Activated CD8-positive, alpha-beta memory T cell treated with anti-CD3 and anti-CD28 coated beads, Interleukin-2, amount 50 U/mL, for 1 hour (primary cell): ENCODE data around the gene CDH6.

ENCODE experiments used
- DNase-seq: peaks from one replicate; pipeline ENCODE4 v3.0.0-alpha.2; 2020; ENCODE audit errors: extremely low read depth

The CDH6 gene

GRCh38 chr5:31197183-31197582 is 3.7 kb downstream of the CDH6 start:
- no peak for DNase-seq

DNA sequence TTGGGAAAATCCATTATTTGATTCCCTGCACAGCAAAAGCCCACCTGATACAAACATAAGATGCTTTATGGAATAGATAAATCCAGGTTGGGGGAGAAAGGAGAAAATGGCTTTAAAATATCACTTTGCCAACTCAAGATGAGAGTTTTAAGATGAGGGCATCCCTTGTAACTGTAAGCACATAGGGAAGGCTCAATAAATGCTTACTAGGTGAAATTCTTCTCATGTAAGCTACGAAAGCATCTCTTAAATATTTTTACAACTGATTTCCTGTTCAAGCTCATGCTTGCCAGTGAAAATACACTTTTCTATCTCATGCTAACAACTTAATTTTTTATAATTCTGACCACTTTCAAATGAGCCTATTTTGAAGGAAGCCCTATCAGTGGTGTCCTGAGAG is 11.5 kb downstream of the CDH6 start:
- DNase-seq, result no peak

DNA sequence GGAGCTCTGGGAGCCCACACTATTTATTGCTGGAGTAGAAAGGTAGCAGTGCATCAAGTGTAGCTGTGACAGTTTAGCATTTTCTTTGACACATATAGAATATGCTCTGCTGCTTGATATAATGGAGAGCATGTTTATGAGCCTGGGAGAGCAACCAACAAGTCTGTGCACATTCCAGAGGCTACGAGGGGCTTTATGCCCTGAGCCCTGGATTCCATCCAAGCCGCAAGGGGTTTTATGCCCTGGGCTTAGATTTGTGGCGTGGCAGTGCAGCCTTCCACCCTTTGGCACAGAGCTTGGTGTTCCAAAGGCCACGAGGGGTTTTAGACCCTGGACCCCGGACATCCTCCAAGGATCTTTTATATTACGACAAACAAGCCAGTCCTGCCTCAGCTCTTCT is 14.6 kb downstream of the CDH6 start:
- DNase-seq, result no peak

- DNase-seq, result no peak
These were observed 15.8 kb downstream of the CDH6 start for GRCh38 chr5:31209334-31209733.

- DNase-seq, result no peak
These were observed 17.6 kb downstream of the CDH6 start for GRCh38 chr5:31211098-31211497.

DNA sequence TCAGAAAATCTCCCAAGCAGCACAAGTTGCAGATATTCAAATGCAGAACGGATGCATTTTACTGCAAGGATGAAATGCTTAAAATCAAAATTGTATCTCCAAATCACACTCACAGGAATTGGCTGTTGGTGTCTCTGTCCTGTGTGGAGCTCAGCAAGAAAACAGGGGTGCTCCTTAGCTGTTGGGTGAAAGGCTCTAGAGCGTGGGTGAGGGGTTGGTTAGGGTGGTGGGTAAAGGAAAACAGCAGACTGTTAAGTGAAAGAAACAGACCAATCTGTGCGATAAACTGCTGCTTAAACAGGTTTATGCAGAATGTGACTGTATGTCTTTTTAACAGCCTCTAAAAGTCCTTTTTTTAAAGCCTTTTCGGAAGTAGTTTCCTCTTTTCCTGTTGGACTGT is 19.8 kb downstream of the CDH6 start:
- DNase-seq, result no peak

GRCh38 chr5:31213705-31214121 is 20.2 kb downstream of the CDH6 start:
- DNase-seq, result no peak

- DNase-seq, result no peak
These were observed 20.7 kb downstream of the CDH6 start for GRCh38 chr5:31214229-31214628.

GRCh38 chr5:31215236-31215635 is 21.8 kb downstream of the CDH6 start:
- no peak for DNase-seq

GRCh38 chr5:31217446-31217845 is 24.0 kb downstream of the CDH6 start:
- no peak for DNase-seq

DNA sequence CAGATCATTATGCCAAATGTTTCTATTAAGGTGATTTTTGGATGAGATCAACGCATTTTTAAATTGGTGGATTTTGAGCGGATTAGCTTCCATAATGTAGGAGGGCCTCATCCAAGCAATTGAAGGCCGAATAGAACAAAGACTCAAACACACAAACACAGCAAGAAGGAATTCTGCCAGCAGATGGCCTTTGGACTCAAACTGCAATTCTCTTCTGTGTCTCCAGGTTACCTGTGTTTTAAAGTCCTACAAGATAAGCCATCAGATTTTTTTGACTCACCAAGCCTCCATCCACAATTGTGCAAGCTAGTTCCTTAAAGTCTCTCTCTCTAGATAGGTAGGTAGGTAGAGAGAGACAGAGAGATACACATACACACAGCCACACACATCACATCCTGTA is 25.5 kb downstream of the CDH6 start:
- DNase-seq, result no peak

DNA sequence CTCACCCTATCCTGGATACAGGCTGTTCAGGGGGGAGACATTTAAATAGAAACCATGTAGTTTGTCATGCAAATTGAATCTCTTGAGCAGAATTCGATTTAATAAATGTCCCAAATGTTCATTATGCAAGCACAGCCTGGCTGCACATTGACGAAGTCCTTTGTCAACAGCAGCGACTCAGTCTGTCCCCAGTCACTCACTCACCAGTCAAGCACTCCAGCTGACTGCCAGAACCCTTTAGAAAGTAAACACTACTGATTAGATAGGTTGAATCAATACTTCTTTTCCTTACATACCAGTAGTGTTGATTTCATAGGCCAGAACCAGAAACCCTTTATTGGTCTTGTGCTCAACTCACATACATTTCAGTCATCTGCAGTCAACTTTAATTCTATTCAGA is 27.5 kb downstream of the CDH6 start:
- no peak for DNase-seq

DNA sequence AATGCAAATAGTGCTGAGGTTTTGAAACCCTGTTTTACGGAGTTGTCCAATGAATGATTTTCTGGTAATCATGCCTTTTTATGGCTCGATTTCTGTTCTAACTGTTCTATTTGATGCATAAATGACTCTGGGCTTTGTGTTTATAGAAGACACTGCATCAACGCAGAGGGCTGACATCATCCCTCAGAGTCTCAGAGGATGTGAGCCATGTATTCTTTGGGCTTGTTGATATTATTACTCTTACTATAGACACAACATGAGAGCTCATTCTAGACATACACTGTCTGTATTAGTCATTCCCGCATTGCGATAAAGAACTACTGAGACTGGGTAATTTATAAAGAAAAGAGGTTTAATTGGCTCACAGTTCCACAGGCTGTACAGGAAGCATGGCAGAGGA is 31.6 kb downstream of the CDH6 start:
- no peak for DNase-seq

DNA sequence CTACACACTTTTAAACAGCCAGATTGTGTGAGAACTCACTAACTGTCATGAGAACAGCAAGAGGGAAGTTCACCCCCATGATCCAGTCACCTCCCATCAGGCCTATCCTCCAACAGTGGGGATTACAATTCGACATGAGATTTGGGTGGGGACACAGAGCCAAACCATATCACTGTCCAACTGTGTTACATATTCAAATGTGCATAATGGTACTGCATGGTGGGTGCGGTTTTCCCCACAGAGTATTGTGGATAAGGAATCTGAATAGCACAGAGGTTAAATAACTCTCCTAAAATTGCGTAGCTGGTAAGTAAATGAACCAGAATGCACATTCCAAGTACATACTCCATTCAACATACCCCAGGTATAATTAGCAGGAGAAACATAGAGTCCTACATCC is 32.1 kb downstream of the CDH6 start:
- DNase-seq, result no peak

- DNase-seq, result no peak
These were observed 33.2 kb downstream of the CDH6 start for GRCh38 chr5:31226651-31227050.

GRCh38 chr5:31229266-31229665 is 35.8 kb downstream of the CDH6 start:
- DNase-seq, result no peak

DNA sequence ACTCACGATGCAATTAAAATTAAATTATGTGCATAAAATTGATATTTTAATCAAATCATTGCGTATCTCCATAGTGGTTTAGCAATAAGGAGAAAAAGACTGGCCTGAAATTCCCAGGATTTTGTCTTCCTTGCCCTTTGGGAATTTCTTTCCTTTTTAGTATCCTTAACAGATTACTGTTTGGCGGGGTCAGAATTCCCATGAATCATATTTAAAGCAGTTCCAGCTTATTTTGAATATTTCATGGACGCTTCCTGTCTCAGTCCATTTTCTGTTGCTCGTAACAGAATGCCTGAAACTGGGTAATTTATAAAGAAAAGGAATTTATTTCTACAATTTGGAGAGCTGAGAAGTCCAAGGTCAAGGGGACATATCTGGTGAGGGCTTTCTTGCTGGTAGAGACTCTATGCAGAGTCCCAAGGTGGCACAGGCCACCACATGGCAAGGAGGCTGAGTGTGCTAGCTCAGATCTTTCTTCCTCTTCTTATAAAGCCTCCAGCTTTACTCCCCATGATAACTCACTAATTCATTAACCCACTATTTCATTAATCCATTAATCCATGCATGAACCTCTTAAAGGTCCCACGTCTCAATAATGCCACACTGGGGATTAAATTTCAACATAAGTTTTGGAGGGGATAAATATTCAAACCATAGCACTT is 37.8 kb downstream of the CDH6 start:
- DNase-seq, result no peak

GRCh38 chr5:31232273-31232888 is 38.9 kb downstream of the CDH6 start:
- DNase-seq, result no peak

GRCh38 chr5:31235381-31235780 is 41.9 kb downstream of the CDH6 start:
- DNase-seq, result no peak

DNA sequence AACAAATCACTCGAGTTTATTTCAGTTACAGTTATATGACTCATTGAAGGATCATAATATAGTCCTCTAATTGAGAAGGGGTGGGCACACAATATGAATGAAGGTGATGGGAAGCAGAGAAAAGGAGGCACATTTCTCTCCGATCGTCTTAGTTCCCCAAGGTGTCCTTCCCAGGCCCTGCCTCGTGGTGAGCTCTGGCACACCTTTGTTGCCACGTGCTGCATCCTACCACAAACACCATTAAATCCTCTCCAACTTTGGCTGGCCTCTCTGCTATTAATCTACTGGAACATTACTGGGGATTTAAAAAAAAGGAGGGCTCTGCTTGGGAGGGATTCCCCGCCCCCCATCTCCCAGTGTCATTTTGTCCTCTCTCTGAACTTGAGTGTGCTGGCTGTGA is 42.9 kb downstream of the CDH6 start:
- DNase-seq, result no peak

DNA sequence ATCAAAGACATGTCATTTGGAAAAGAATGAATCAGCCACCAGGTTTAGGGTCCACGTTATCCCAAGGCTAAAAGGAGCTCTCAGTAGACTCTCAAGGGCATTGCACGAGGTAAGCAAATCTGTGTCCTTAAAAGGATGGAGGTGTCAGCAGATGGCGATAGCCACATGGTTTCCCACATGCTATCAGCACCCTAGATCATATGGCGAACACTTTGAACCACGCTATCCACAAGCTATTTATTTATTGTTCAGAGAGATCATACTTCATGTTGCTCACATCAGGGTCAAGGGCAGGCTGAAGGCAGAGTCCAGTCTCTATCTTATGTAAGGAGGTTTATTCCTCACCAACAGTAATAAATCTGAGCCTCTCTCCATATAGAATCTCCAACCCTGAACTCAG is 43.7 kb downstream of the CDH6 start:
- DNase-seq, result no peak

DNA sequence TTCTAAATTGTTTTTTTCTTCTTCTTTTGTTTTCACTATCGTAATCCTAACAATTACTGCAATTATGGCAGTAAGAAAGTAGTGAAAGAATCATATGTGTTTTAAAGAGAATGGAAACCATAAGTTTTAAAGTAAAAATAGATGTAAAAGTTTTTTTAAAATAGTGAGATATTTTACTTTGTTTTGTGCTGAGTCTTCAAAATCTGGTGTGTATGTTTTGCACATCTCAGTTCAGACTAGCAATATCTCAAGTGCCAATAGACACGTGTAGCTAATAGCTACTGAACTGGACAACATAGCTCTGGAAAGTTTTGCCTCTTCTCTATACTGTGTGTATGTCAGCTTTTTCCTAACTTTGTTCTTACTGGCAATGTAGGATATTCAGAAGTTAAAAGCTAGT is 45.0 kb downstream of the CDH6 start:
- no peak for DNase-seq

DNA sequence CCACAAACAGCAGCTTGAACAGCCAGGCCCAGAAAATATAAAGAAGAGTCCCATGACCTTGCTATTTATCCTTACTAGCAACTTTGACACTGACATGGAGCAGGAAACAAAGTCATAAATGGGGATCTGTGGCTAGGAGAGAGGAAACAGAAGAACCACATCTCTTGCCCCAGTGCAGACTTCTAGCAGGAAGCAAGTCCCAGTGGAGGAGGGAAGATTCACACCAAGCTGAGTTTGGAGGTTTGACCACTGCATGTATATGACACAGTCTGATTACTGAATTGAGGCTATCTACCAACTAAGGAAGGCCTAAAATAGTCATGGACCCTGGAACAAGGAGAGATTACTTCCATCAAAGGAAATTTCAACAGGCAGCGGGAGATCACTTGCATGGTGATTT is 51.4 kb downstream of the CDH6 start:
- no peak for DNase-seq

DNA sequence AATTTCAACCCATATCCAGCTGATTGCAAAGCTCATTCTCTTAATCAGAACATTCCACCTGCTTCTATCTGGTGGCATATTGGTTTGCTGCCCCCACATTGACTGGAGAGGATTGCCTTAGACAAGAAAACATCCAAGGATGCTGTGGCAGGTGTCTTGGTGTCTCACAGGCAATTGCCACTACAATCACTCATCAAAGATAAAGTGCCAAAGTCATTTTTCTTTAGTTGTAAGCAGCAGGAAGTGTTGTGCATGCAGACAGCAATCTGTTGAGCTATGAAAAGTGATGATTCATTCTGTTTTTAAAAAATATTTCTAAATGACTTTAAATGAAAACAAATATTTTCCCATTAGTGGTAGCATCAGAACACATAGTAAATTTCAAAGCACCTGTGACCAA is 53.9 kb downstream of the CDH6 start:
- DNase-seq, result no peak
